Measurements from ENCODE around the gene FOSB.
"Not testable (repeated sequence)": the region's sequence is repeated elsewhere in the genome, so short reads cannot be mapped to it uniquely, and the experiment has no call there.

FOSB gene

DNA sequence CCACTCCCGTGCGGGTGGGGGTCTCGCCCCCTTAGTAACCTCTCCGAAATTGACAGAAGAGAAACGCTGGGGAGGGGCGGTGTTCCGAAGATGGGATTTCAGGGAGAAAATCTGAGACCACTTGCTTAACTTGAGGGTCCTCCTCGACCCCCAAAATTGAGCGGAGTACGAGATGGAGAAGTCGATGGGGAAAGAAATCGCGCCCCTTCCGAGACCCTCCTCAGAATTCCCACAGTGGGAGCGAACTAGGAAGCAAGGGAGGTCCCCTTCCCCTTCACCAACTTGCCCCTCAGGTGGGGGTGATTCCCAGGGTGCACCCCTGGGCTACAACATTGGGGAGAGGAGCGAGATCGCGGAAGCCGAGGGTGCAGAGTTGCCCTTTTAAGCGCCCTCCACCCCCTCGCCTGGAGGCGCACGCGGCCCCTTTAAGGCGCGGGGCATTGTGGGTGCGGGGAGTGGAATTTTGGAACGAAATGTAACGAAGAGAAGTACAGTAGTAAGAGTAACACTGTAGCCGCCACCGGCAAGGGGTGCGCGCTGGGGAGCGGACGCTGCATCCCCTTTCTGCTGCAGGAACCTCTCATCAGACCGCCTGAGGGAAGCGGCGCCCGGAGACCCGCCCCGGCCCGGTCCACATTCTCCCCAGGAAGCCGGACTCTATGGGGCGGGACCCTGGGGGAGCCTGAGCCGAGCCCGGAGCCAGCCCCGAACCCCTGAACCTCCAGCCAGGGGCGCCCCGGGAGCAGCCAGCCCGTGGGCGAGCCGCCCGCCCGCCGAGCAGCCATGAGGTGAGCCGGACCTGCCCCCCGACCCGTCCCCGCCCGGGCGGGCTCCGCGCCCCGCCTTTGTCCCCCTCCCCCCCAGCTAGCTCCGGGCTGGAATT is 39.4 kb downstream of the FOSB start, which contains the start of gene VASP:
VASP (plus strand) TSS at position 491 of the 883 bp plus-strand sequence; CDS start at position 784, 293 bp downstream.
- peak; percentile 10 for DNase-seq

DNA sequence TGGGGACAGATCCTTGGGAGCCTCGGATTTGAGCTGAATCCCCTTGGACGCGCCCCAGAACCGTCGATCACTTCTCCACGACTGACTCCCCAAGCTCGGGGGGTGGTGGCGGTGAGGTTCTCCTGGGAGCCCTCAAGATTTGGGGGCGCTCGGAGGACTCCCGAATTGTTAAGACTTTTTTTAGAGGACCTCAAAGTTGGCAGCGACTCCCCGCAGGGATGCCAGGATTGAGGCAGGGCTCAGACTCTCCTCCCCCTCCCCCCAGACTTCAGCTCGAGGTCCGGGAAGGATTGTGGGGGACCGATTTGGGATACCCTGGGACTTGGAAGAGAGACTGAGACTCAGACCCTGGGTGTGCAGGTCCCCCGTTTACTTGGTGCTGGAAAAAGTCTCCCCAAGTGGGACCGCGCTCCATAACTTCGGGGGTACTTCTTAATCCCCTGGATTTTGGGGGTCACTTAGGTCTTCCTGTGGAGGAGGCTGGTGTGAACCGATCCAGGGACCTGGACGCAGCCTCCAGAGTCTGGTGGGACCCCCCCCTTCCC is 40.1 kb downstream of the FOSB start:
- no peak for DNase-seq

DNA sequence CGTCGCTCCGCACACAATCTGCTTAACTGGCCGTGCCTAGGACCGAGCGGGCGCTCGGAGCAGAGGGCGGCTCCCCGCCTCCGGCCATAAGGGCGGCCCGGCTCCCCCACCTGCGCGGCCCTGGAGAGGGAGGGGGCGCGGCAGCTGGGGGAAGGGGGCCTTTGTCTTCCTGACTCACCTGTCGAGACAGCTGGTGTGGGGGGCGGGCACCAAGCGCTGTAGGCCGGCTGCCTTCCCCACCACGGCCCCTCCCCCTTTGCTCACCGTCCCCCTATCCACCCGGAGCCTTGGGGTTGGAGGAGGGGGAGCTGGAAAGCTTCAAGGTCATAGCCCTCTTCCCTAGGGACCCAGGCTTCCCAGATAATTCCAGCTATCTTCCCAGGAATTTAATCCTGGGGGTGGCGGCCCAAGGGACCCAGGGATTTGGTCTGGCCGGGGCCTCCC is 40.6 kb downstream of the FOSB start:
- DNase-seq = no peak

DNA sequence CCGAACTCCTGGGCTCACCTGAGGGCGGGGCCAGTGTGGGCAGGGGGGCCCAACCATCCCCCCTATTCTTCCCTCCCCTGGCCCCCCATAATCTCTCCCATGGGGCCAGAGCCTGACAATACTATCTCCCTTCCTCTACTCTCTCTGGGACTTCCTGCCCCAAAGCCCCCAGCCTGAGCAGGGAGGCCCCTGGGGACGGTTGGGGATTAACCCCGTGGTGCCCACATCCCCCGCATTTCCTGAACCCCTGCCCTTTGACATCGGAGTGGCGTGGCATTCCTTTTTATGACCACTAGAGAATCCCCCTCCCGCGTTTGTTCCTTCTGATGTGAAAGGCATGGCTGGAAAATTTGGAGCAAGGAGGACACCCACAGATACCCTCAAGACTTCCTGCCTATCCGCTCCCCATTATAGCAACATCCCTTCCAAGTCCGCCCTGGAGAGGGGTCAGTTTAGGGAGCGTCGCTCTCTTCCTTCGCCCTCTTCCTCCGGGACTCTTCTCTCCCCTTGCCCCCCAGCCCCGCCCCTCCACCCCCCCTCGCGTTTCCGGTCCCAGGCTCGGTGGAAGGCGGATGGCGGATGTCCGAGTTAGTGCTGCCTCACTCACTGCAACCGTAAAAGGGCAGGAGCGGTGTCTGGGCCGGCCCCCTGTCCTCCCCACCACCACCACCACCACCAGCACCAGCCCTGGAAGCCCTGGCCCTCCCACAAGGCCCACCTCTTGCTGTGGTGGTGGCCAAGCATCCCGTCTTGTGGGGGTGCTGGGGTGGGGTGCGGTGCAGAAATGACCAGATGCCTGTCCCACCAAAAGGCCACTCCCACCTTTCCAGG is 41.3 kb downstream of the FOSB start:
- no peak for DNase-seq

DNA sequence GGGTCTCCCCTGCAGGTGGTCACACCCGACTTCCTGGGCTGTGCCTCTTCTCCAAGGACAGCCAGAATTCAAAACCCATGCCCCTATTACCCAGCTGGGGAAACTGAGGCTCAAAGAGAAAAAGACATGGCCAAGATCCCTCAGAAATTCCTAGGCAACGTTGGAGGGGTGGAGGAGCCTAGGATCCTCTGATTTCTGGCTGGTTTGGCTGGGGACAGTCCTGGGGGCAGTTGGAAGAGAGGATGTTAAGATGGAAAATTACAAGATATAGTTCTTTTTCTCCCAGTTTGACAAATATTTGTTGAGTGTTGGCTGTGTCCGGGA is 41.9 kb downstream of the FOSB start:
- DNase-seq = no peak

DNA sequence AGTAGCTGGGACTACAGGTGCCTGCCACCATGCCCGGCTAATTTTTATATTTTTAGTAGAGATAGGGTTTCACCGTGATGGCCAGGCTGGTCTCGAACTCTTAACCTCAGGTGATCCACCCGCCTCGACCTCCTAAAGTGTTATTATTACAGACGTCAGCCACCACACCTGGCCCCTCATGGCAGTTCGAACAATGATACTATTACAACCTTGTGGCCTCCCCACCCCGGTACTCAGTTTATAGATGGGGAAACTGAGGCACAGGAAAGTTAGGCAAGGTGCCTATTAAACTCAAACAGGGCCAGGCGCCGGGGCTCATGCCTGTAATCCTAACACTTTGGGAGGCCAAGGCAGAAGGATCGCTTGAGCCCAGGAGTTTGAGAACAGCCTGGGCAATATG is 42.6 kb downstream of the FOSB start:
- DNase-seq = not testable (repeated sequence)

DNA sequence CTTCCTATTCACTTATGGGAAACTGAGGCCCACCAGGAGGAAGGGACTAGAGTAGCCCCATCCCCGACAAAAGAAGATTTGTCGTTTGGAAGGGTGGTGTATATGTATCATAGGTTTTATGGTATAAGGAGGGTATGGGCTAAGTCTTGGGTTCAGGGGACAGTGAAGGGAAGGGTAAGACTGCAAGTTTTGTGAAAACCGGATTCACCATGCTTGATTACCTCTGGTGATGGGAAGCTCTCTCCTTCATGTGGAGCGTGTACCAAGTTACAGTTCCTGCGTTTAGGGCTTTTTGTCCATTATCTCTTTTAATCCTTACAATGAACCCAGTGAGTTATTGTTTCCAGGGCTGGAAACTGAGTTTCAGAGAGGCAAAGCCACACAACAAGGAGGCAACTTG is 43.3 kb downstream of the FOSB start:
- DNase-seq = no peak

DNA sequence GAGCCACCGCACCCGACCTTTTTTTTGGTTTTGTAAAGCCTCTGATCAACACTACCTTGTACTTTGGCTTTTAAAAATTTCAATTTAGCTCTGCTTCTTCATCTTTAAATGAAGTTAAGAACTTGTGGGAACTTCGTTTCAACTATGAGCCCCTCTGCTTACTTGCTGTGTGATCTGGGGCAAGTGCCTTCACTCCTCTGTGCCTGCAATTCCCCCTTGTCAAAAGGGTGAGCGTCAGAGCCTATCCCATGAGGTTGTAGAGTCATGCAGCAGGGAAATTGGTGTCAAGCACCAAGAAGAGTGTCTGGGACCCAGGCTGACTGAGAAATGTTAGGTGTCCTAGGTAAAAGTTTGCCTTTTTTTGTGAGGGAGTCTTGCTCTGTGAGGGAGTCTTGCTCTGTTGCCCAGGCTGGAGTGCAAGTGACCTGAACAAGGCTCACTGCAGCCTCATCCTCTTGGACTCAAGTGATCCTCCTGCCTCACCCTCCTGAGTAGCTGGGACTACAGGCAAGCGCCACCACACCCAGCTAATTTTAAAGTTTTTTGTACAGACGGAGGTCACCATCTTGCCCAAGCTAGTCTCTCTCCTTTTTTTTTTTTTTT is 45.2 kb downstream of the FOSB start:
- no peak for DNase-seq

DNA sequence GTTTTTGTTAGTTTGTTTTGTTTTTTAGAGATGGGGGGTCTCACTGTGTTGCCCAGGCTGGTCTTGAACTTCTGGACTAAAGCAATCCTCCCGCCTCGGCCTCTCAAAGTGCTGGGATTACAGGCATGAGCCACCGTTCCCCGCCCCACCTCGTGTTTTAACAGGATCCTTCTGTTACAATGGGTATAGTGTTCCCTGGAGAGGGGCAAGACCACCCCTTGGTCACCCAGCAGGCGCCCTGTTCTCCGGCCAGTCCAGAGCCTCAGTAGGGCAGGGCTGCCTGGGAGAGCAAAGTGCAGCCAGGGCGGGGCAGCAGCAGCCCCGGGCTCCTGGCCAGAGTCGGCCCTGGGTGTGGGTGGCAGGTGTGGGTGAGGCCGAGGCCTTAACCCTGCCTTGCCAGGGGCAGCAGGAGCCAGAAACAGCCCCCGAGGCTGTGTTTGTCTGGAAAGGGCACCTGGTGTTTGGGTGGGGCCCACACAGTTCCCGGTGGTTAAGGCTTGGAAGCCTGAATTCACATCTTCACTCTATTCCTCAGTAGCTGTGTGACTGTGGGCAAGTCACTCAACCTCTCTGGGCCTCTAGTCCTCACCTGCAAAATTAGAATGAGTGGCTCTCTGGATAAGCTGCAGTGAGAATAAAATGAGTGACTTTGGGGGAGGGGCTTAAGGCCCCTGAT is 46.7 kb downstream of the FOSB start:
- DNase-seq = no peak

DNA sequence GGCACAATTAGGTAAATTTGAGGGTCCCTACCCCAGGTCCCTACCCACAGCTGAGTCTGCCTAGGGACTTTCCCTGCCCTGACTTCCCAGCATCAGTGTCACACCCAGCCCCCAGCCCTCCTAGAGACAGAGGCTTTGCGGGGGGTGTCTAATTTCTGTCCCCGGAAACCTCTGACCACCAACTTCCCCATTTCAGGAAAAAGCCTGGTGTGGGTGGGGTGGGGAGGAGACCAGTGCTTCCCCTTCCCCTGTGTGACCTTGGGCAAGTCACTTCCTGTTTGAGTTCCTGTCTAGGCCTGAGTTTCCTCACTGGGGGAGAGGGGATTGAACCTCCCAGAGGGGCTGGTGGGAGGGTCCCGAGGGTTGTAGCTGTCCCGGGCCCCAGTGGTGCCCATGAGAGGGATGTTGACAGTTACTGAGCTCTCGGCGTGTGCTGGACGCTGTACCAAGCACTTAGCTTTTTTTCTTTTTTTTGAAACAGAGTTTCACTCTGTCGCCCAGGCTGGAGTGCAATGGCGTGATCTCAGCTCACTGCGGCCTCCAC is 47.4 kb downstream of the FOSB start:
- no peak for DNase-seq

DNA sequence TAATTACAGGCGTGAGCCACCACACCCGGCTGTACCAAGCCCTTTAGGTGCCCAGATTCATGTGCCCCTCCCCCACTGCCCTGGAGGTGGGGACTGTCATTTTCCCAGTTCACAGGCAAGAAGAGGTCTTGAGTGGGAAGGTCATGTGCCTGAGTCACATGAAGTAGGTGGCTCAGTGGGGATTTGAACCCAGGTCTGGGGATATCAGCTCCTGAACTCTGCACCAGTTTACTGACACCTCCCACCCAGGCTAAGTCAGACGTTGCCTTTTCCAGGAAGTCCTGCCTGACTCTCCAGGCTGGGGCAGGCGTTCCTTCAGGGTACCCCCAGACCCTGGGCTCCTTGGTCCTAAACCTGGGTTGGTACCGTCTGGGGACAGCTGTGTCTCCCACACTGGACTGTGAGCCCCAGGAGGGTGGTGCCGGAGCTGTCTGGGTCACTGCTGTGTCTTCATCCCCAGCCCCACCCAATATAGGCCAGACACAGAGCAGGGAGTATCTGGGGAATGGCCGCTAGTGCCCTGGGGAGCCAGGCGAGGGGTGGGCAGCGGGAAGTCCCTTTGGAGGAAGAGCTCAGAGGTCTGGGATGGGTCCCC is 48.1 kb downstream of the FOSB start:
- DNase-seq = no peak

DNA sequence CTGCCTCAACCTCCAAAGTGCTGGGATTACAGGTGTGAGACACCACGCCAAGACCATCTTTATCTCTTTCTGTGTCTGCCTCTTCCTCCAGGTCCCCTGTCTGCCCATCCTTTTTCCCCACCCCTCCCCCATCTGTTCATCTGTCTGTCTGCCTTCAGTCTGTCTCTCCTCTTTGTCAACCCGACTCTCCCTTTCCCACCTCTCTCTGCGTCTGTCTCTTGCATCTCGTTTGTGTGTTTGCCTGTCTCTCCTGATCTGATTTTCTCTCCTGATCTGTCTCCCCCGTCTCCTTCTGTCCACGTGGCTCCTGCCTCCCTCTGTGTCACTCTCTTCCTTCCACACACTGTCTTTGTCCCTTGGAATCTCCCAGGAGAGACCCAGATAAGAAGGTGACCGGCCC is 49.4 kb downstream of the FOSB start:
- DNase-seq = no peak

DNA sequence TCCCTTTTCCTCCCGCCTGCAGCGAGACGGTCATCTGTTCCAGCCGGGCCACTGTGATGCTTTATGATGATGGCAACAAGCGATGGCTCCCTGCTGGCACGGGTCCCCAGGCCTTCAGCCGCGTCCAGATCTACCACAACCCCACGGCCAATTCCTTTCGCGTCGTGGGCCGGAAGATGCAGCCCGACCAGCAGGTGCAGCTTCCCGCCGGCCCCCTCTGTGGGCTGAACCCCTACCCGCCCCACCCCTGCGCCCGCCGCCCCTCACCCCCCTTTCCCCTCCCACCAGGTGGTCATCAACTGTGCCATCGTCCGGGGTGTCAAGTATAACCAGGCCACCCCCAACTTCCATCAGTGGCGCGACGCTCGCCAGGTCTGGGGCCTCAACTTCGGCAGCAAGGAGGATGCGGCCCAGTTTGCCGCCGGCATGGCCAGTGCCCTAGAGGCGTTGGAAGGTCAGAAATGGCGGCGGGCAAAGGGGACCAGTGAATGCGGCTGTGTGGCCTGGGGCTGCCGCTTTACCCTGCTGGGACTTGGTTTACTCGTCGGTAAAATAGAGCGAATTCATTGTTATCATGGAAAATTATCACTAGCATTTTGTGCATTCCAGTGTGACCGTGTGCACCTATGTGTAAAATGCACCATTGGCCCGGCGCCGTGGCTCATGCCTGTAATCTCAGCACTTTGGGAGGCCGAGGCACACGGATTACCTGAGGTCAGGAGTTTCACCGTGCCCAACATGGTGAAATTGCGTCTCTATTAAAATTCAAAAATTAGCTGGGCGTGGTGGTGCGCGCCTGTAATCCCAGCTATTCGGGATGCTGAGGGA is 50.1 kb downstream of the FOSB start:
- no peak for DNase-seq

DNA sequence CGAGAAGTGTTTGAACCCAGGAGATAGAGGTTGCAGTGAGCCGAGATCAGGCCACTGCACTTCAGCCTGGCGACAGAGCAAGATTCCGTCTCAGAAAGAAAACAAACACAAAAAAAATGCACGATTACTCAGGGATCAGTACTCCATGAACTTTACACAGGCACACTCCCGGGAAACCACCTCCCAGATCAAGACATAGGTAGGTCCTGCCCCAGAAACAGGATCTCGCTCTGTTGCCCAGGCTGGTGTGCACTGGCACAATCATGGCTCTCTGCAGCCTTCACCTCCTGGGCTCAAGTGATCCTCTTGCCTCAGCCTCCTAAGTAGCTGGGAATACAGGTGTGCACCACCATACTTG is 50.7 kb downstream of the FOSB start:
- DNase-seq = no peak

DNA sequence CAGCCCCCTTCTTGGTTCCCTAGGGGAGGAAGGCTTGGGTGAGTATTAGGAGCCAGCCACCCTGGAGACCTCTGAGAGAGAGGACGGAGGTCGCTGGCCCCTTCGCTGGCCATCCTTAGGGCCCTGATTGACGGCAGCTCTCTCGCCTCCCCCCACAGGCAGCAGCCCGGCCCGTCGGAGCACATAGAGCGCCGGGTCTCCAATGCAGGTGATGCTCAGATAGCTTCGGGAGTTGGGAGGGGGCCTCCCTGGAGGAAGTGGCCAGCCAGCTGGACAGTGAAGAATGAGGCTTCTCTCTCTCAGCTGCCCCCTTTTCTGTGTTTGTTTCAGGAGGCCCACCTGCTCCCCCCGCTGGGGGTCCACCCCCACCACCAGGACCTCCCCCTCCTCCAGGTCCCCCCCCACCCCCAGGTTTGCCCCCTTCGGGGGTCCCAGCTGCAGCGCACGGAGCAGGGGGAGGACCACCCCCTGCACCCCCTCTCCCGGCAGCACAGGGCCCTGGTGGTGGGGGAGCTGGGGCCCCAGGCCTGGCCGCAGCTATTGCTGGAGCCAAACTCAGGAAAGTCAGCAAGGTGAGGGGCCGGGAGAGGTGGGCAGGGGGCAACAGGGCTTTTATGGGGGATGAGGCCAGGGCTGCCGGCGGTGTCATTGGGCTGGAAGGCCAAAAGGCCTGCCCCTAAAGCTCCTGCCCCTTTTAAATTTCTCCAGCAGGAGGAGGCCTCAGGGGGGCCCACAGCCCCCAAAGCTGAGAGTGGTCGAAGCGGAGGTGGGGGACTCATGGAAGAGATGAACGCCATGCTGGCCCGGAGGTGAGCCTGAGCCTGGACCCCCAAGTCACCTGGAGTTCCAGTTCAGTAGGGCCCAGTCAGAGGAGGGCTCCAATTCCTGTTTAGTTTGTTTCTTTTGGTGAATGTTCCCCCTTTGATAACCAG is 54.5 kb downstream of the FOSB start:
- no peak for DNase-seq

DNA sequence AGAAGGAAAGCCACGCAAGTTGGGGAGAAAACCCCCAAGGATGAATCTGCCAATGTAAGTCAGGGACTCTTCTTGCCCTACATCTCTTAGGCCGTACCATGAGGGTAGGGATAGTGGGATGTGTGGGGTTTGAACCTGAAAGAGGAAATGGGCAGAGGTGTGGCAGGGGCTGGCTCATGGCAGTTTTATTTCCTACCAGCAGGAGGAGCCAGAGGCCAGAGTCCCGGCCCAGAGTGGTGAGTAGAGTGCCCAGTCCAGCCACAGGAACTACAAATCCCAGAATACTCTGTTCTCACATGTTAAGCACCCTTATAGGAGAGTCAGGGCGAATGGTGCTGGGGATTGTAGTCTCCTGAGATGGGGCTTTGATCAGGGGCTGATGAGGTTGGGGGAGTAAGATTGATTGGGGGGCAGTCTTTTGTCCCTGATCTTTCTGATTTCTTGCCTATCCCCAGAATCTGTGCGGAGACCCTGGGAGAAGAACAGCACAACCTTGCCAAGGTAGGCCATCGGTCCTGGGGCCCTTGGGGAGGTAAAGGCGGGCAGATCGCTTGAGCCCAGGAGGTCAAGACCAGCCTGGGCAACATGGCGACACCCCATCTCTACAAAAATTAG is 56.0 kb downstream of the FOSB start:
- DNase-seq = peak; percentile 84

DNA sequence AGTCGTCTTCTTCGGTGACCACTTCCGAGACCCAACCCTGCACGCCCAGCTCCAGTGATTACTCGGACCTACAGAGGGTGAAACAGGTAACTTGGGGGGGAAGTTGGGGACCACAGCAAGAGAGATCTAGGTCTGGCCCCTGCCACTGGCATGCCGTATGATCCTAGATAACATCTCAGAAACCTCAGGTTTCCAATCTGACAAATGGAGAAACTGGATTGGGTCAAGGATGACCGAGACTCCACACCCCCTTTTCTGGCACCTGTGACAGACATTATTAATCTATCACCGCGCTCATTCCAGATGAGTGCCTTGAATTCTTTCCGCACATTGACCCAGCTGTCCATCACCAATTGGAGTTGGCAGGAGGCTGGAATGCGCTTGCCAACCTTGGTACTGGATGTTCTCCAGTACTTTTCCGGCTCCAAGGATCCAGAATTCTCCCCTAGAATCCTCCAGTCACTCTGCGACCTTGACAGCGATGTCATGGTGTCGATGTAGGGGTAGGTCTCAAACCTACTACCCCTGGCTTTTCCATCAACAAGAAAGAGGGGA is 56.9 kb downstream of the FOSB start:
- DNase-seq = no peak

Measured in NCI-H2227 treated with DMSO at 0.1 percent for 48 hours (cell line).